Middle frontal gyrus (tissue), 1 donor: ENCODE measurements around the gene TPCN2.

Experiments used
- DNase-seq: peaks from one replicate; pipeline ENCODE4 v3.0.0-alpha.2; 2015; ENCODE audit warnings: low spot score; ENCODE audit errors: extremely low spot score

The TPCN2 gene

DNA sequence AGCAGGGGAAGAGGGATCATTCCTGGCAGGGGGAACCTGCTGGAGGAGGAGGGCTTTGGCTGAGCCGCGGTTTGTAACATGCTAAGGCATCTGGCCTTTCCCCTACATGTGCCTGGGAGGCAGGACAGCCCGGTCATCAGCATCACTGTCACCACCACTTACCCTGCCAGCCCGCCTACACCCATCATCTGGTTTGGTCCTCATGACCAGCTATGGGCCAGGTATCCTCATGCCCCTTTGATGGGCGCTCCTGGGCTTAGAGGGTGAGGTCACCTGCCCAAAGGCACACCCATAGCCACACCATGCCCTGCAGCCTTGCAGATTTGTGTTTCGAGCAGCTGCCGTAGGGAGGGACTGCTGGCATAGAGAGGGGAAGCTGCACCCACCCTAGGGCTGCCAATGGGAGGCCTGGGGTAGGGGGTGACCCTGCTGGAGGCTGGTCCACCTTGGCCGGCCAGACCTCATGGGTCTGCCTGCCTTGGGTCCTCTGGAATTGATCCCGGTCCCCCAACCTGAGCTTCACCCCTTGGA lies 38.3 kb upstream of the TPCN2 start:
- DNase-seq, result no peak

DNA sequence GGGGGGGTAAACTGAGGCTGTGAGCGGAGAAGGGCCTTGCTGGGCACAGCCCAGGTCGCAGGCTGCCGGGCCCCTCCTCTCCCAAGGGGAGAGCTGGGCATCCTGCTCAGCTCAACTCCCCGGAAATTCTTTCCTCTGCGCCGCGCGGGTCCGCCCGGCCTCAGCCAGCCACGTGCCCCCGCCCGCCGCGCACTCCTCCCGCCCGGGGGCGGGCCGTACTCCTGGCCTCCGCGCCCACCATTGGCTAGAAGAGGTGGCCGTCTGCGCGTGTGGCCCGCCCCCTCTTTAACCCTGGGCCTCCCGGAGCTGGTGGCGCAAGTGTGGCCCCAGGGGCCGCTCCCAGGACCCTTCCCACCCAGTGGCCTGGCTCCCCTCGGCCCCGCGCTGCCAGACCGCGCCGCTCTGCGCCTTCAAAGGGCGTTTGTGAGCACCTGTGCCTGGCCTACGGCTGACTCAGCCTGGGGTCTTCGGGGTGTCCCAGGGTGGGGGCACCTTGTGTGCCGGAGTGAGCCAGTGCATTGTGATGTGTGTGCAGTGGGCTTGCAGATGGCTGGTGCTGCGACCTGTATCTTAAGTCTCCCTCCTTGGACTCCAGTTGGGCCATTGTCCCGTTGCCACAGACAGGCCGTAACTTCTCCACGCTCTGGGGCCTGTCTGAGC lies 37.6 kb upstream of the TPCN2 start:
- peak; percentile 13 for DNase-seq

DNA sequence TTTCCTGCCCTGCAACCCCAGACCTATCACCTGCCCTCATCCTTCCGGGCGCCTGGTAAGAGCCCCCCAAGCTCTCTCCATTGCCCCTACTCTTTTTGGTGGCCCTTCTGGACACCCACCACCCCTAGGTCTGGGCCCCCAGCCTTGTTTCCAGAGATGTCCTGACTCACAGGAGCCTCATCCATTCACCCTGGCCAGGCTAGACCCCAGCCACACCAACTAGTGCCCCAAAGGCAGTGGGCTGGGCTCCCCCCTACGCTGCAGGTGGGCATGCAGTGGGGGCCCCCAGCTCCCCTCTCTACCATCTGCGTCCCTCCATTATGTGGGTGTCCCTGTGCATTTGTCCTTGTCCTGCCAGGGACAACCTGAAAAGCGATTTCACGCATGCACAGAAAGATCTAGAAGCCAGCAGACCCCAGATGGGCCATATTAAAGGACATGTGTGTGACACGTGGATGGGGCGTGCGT lies 37.1 kb upstream of the TPCN2 start:
- no peak for DNase-seq

DNA sequence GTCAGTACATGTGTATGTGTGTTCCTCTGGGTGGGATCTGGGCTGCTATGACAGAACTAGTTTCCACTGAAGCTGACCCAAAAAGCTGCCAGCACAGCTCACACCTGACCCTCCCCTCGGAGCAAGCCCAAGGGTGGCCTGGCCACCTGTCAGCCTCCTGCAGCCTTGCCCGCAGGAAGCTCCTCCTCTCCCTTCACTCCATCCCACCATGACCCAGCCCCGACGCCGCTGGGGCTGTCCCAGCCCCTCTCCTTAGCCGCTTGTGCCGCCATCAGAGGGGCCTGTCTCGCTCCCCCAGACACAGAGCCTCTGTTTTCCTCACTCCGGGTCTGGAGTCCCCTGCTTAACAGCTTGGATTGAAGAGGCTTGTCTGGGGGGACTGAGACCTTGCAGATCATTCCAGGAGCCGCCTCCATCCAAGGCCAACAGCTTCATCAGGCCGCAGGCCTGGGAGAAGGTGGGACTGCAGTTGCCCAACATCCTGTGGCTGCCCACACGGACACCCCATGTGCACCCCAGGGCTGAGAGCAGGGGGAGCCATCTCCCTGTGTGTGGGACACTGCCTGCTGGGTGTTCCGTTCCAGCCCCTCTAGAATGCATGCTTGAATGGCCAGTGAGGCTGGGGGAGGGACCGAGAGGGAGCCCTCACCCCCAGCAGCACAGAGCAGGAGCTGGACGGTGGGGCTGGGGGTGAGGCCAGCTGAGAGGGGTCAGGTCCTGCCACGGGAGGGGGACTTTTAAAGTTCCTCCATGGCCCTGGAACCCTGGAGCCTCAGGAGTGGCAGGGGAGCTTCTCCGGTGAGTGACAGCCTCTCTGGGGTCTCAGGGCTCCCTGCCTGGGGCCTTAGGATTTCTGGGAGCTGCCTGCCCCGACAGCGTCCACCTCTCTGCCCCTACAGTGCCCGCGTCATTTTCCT lies 36.4 kb upstream of the TPCN2 start:
- no peak for DNase-seq

DNA sequence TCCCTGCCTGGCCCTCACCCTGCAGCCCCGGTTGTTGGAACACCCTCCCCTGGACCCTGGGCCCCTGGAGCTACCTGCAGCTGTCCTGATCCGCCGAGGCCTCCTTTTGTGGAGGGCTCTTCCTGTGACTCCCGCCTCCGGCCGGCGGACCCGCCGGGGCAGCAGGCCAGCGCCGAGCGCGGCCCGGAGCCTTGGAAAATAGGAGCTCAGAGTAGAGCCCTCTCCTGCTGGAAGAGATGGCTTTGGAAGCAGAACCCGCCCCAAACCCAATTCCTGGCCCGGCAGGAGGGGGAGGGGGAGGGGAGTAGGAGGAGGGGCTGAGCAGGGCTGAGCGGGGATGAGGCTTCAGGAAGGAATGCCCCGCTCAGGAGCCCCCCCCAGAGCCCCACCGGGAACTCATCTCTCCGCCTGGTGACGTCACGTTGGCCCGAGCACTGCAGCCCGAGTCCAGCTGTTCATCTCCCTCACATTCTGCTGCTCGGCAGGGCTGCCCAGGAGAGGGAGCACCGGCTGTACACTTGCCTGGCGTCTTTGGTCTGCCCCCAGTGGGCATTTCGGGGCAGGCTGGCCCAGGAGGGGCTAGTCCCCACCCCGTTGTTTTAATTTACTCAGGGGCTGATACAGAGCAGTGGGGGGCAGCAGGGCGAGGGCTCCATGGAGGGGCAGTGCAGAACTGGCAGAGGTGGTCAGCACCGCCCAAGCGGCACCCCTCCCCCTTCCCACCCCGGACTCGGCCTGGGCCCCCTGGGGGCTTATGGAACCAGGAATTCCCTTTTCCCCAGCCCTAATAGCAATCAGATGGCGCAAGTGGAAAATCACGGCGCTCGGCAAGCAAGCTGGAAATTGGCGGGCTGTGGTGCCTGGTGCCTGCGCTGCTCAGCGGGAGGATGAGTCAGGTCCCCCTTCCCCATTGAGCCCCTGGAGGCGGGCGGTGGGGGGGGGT lies 35.5 kb upstream of the TPCN2 start, which contains the start of gene MRGPRF:
TSS of gene MRGPRF (minus strand) at position 238 of the 943 bp plus-strand sequence. CDS start 3,345 bp downstream, outside the sequence.
- DNase-seq, result no peak

DNA sequence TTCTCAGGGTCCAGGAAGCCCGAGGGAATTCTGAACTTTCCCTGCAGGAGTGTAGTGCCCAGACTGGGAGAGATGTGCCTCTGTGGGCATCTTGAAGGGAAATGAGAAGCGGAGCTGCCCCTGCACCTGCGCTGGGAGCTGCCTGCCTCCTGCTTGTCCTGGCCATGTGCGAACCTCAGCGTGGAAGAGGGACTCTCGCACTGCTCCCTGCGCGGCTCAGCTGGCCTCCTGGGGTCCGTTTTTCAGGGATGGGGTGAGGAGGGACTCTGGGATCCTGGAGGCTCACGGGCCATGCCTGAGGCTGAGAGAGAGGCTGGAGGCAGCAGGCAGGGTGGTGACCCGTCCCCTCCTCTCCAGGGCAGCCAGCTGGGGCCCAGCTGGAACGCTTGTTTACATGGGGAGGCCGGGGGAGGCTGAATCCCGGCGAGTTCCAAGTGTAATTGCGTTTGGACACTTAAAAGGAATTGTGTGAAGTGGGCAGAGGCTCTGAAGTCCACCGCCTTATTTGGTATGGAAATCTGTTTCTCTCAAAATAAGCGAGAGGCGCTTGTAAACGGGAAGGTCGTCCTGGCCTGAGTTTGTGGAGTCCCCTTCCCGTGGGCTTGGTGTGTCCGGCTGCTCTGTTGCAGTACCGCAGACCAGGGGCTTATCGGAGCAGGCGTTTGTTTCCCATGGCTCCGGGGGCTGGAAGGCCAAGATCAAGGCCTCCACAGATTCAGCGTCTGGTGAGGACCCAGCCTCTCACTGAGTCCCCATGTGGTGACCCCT lies 34.5 kb upstream of the TPCN2 start:
- no peak for DNase-seq

DNA sequence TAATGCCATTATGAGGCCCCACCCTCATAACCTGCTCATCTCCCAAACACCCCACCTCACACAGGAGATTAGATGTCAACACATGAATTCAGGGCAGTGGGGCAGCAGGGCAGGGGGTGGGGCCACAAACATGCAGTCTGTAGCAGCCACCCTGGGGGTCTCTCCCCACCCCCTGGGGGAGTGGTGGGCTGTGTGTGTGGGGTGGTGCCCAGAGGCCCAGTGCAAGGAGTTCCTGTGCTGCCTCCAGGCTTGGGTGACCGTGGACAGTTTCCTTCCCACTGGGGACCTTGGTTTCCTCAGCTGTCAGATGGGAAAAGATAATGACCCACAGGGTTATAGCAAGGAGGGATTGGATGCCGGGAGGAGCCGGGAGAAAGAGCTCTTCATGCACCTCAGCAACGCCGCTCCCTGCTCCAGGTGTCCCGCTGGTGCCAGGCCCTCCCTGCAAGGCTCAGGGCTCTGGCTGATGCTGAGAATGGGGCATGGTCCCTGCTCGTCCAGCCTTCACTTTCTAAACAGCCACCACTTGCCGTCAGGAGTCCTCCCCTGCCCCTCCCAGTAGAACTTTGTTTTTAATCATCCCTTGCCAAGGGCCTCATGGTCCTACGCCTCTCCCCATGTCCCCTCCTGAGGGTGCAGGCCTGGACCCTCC lies 33.7 kb upstream of the TPCN2 start:
- no peak for DNase-seq

DNA sequence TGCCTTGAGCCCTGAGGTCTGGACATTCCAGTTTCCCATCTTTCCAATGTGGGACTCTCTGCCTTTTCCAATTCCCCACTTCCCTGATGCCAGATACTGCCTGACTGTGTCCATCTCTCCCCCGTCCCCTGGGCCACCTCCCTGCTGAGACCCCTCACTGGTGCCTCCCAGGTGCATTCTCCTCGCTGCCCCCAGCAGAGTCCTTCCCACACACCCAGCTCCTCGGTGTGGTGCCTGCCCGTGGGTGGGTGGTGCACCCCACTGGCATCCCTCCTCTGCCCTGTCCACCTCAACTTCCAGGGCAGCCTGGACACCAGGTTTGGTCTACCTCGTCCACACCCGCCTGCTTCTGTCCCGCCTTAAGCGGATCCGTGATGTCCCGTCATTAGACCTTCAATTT lies 30.8 kb upstream of the TPCN2 start:
- DNase-seq, result no peak

DNA sequence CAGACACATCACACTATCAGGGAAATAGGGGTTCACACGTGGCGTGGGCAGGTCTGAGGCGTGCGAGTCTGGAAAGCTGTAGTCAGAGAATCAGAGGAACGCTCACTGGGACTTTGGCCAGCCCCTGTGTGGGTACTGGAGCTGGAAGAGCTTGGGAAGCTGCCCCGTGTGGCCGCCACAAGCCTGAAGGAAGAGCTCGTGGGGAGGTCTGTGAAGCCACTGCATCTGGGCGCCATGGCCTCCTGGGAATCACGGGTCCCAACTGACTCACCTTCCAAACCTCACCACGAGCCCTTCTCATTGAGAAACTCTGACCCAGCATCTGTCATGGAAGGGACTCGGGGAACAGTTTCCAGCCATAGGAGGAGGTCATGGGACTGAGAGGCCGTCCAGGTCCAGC lies 29.8 kb upstream of the TPCN2 start:
- DNase-seq, result no peak

DNA sequence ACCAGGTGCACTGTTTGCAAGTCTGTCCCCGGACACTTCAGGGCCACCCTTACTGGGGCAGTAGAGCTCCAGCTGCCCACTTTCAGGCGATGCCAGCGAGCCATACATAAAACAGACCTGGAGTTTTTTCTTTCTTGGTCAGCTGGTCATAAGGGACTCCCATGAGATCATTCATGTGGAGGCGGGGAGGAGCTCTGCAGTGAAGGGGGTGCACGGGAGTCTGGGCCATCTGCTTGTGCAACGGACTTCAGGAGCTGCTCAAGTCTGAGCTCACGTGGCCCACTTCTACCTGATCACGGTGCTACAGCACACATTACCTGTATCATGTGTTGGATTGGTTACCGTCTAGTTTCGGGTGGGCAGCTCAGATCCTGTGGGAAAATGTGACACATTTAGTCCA lies 26.5 kb upstream of the TPCN2 start:
- DNase-seq, result no peak

DNA sequence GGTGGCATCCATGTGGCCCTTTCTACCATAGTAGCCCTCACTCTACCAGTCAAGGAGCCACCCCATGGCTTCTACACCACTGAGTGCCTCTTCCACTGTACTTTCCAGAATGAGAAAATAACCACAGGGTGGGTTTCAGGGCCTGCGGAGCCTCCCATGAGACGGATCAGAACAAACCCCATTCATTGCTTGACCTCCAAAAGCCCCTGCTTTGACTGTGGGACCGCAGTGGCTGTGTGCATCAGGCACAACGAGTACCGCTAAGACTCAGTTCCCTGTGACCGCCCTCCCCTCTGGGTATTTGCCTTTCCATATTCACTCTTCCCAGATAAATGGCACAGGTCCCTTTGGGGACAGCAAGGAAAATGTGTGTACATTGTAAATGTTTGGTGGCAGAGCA lies 24.2 kb upstream of the TPCN2 start:
- no peak for DNase-seq

DNA sequence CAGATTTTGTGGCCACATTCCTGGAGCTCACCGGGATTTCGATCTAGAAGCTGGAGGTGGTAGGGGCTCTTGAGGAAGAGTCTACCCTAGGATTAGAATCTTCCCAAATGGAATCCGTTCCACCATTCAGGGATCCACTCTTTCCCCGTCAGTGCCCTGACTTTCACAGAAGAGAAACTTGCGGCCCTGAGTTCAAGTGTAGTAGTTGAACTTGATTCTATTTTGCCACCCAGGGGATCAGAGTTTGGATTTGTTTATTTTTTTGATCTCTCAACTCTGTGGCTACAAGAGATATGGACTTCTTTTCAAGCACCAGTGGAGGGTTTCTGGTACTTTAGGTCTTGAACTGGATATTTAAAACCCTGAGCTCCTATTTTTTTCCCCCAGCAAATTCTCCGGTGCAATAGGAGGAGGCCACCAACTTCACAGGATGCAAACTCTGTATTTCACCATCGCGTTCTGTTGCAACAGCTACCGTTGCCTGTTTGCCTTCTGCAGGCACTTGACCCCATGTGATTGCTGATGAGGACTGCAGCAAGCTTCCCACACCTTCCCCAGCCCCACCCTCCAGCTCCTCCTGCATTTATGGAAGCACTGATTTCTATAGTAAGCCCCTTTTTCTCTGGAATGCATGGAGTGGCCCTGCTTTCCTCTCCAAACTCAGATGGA lies 20.9 kb upstream of the TPCN2 start:
- DNase-seq, result no peak

DNA sequence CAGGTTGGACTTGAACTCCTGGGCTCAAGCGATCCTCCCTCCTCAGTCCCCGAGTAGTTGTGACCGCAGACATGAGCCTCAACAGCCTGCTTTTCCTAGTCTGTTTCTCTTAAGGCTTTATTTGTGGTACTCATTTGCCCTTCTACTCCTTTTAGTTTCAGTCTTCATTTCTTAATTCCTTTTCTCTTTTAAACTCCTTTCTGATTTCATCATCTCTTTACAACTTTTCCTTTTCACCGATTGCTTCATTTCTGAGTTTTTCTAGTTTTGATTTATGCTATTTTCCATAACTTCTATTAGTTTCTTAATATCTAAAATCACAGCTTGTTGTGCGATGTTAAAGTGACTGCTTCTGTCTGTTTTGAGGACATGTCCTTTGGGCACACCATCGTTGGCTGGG lies 18.4 kb upstream of the TPCN2 start:
- DNase-seq, result no peak

DNA sequence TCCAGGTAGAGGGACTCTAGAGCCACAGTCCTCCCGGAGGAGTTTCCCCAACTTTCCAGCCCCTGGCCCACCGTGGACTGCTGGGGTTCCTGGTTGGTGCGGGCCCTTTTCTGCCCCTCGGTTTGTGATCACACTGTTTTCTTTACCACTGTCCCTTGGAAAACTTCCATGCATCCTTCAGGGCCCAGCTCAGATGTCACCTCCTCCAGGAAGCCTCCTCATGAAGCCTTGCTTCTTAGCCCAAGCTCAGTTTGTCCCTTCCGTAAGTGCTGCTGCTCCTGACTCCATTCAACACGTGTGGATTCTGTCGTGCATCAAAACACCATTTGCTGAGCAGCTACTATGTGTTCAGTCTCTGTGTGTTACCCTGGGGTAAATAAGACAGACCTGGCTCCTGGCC lies 15.9 kb upstream of the TPCN2 start:
- DNase-seq, result no peak

DNA sequence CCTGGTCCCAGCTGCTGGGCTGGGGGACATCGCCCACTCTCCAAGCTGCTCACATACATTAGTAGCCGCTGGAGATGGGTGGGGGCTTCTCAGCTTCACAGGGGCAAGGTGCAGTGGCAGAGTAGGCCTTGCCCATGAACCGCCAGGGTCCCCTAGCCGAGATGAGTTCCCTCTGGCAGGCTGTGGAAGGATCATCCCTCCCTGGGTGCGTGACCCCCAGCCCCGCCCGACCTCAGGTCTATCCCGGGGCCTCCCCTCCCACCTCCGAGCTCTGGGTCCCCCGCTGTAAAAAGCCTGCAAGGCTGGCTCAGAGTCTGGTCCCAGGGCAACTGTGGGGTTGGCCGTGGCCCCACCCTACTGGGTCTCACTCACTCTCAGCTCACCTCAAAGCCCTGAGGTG lies 15.3 kb upstream of the TPCN2 start:
- no peak for DNase-seq

DNA sequence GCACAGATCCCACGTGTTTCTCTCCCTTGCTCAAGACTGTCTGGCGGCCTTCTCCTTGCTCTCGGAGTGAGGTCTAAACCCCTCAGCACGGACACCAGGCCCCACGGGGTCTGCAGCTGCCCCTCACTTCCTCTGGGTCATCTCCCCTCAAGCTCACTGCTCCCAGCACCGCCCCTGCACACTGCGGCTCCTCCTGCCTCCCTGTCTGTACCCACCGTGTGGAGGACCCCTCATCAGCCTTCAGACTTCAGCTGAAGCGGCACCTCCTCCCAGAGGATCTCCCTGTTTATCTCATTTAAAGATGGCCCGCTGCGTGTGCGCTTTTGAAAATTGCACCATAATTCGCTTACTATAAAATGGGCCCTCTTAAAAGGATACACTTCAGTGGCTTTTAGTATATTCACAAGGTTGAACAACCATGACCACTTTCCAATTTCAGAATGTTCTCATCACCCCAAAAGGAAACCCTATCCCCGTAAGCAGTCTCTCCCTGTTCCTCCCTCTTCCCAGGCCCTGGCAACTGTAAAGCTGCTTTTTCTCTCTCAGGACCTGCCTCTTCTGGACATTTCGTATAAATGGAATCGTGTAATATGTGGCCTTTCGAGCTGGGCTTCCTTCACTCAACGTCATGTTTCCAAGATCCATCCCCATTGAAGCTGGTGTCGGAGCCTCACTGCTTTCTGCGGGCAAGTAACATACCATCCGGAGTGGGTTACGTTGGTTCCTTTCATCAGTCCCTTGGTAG lies 14.4 kb upstream of the TPCN2 start:
- DNase-seq, result no peak

DNA sequence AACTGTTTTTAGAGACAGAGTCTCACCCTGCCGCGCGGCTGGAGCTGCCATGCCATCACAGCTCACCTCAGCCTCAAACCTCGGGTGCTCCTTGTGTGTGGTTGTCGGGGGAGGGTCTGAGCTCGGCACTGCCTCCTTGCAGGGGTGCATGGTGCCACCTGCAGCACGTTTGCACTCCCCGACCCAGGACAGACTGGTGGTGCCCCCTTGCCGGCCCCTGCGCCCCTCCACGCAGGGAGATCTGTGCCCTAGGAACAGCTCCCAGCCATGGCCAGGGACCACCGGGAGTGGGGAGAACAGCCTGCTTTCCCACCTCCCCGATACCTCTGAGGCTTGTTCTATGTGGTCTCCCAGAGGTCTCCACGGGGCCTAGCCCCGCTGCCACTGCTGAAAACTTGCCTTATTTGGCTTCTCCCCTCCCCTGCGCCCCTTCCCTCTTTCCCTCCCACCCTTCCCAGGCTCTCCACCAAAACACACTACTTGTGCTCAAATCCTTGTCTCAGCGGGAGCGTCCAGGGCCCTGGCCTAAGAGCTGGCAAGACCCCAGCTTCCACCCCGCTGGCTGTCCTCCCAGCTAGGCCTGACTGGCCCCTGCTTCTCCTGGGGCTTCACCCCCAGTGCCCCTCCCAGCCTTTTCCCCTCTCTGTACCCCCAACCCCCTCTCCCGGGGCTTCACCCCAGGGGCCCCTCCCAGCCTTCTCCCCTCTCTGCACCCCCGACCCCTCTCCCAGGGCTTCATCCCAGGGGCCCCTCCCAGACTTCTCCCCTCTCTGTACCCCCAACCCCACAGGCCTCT lies 13.4 kb upstream of the TPCN2 start:
- no peak for DNase-seq

DNA sequence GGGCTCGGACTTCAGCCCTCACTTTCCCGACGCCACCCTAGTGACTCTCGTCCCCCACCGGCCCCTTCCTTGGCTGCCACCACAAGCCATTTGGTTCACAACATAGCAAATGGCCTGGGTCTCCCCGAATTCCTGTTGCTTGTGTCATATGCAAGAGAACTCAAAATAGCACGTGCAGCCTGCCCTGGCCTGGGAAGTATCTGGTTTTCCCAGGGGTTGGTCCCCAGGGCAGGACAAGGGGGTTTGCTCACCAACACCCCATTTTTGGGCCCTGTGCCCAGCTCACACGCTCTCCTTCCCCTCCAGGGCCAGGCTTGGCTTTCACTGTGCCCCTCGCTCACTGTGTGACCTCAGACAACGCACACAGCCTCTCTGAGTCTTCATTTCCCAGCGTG lies 12.8 kb upstream of the TPCN2 start:
- DNase-seq, result no peak
